AG10803 (cell line): ENCODE results near the gene SMIM3.
A peak's percentile ranks its signal among the peaks of the same experiment; 100 is the strongest.

Experiments
- DNase-seq: peaks from one replicate; pipeline ENCODE4 v3.0.0; 2010; ENCODE audit warnings: low read depth
- H3K4me3 ChIP-seq: 2 replicates; pipeline ENCODE4 v1.5.1; 2011; ENCODE audit warnings: mild to moderate bottlenecking, low read length, control low read depth
- CTCF ChIP-seq: conservative IDR thresholded peaks from 2 replicates; pipeline ENCODE4 v1.5.1; 2011; ENCODE audit warnings: mild to moderate bottlenecking, low read length, control low read depth, inconsistent platforms

The SMIM3 gene

GRCh38 chr5:150780816-150781221, 2.3 kb downstream of the SMIM3 start:
- DNase-seq, result peak; percentile 92
- no peak for TF ChIP-seq CTCF
- H3K4me3 ChIP-seq, result peak overlapping the region; percentile 88

- H3K4me3 ChIP-seq, result peak overlapping the region; percentile 28
- peak; percentile 99 for DNase-seq
- TF ChIP-seq CTCF, result no peak
Observed at GRCh38 chr5:150781706-150782614, 3.4 kb downstream of the SMIM3 start.

GRCh38 chr5:150782850-150783249, 4.3 kb downstream of the SMIM3 start:
- no peak for TF ChIP-seq CTCF
- no peak for DNase-seq
- no peak overlapping the region for H3K4me3 ChIP-seq

- peak overlapping the region; percentile 7; the same call in 1 of the 2 replicates for H3K4me3 ChIP-seq
- TF ChIP-seq CTCF, result no peak
- peak; percentile 96 for DNase-seq
Observed at GRCh38 chr5:150783422-150783928, 4.9 kb downstream of the SMIM3 start.

- no peak for TF ChIP-seq CTCF
- H3K4me3 ChIP-seq, result no peak overlapping the region
- DNase-seq, result no peak
Observed at GRCh38 chr5:150785950-150786349, 7.4 kb downstream of the SMIM3 start.

- no peak for TF ChIP-seq CTCF
- H3K4me3 ChIP-seq, result no peak overlapping the region
- no peak for DNase-seq
Observed at GRCh38 chr5:150786876-150787275, 8.3 kb downstream of the SMIM3 start.

- no peak overlapping the region for H3K4me3 ChIP-seq
- DNase-seq, result no peak
- no peak for TF ChIP-seq CTCF
Observed at GRCh38 chr5:150787656-150788055, 9.1 kb downstream of the SMIM3 start.
